Neural cell (in vitro differentiated cells): ENCODE data around the gene FHIT. TPM values are rescaled to one million over a fixed set of nuclear protein-coding genes. Genes with fewer than 3 reads are reported as not detected.

Experiments
- H2AFZ ChIP-seq: fragments of 200-600, 300-800 bp; sonication (generic), shearing (Covaris generic); 2 replicates; pipeline ENCODE4 v1.6.0; 2014; ENCODE audit warnings: low read depth, mild to moderate bottlenecking, antibody characterized with exemption, low read length, moderate library complexity
- H3F3A ChIP-seq: fragments of 200-600 bp; shearing (Covaris generic); 2 replicates; pipeline ENCODE4 v1.6.1; 2016; ENCODE audit warnings: mild to moderate bottlenecking, moderate library complexity, mixed read lengths, antibody characterized with exemption, low read length; ENCODE audit not compliant: insufficient read depth, poor library complexity, severe bottlenecking
- H3K27ac ChIP-seq: fragments of 200-600, 300-800 bp; sonication (generic), shearing (Covaris generic); 2 replicates; pipeline ENCODE4 v1.5.1; 2014; ENCODE audit warnings: mild to moderate bottlenecking, low read length, moderate library complexity
- H3K27me3 ChIP-seq: fragments of 300-800, 200-600 bp; sonication (generic), shearing (Covaris generic); 2 replicates; pipeline ENCODE4 v1.6.0; 2014; ENCODE audit warnings: mild to moderate bottlenecking, low read depth, low read length, moderate library complexity; ENCODE audit not compliant: insufficient read depth
- H3K36me3 ChIP-seq: fragments of 300-800, 200-600 bp; sonication (generic), shearing (Covaris generic); 2 replicates; pipeline ENCODE4 v1.5.1; 2014; ENCODE audit warnings: mild to moderate bottlenecking, antibody characterized with exemption, low read length, moderate library complexity; ENCODE audit not compliant: insufficient read depth
- H3K4me2 ChIP-seq: fragments of 300-800, 200-600 bp; sonication (generic), shearing (Covaris generic); 2 replicates; pipeline ENCODE4 v1.6.0; 2014; ENCODE audit warnings: mild to moderate bottlenecking, low read length
- H3K4me3 ChIP-seq: fragments of 300-800, 200-600 bp; sonication (generic), shearing (Covaris generic); 2 replicates; pipeline ENCODE4 v1.5.1; 2014; ENCODE audit warnings: mild to moderate bottlenecking, low read length, moderate library complexity
- H3K79me2 ChIP-seq: fragments of 200-600 bp; shearing (Covaris generic); replicated peaks from 2 replicates; pipeline ENCODE4 v1.6.0; 2014; ENCODE audit warnings: mild to moderate bottlenecking, low read length, moderate library complexity; ENCODE audit not compliant: insufficient read depth
- H3K9ac ChIP-seq: fragments of 300-800, 200-600 bp; sonication (generic), shearing (Covaris generic); 2 replicates; pipeline ENCODE4 v1.6.1; 2016; ENCODE audit warnings: mild to moderate bottlenecking, low read length, mixed read lengths
- H3K9me2 ChIP-seq: fragments of 200-600 bp; shearing (Covaris generic); 2 replicates; pipeline ENCODE4 v1.6.1; 2016; ENCODE audit warnings: mild to moderate bottlenecking, low read length, mixed read lengths; ENCODE audit not compliant: insufficient read depth
- H3K9me3 ChIP-seq: fragments of 200-600, 300-800 bp; sonication (generic), shearing (Covaris generic); 2 replicates; pipeline ENCODE4 v1.6.1; 2016; ENCODE audit warnings: mild to moderate bottlenecking, mixed run types, low read length, moderate library complexity, mixed read lengths
- H4K20me1 ChIP-seq: fragments of 200-600 bp; shearing (Covaris generic); 2 replicates; pipeline ENCODE4 v1.6.1; 2016; ENCODE audit warnings: mild to moderate bottlenecking, mixed run types; ENCODE audit not compliant: insufficient read depth
- CTCF ChIP-seq: fragments of 450-650 bp; IDR thresholded peaks from 2 replicates; pipeline ENCODE4 v1.5.1; 2014; ENCODE audit warnings: antibody characterized with exemption, mild to moderate bottlenecking, moderate library complexity; ENCODE audit not compliant: poor library complexity, severe bottlenecking
- EP300 ChIP-seq: fragments of 450-650 bp; conservative IDR thresholded peaks from 2 replicates; pipeline ENCODE4 v1.6.1; 2014; ENCODE audit warnings: antibody characterized with exemption, mild to moderate bottlenecking, moderate library complexity; ENCODE audit not compliant: poor library complexity, severe bottlenecking
- EZH2 ChIP-seq: fragments of 200-600, 300-800 bp; shearing (Covaris generic), sonication (generic); IDR thresholded peaks from 2 replicates; pipeline ENCODE4 v1.6.1; 2014; ENCODE audit warnings: antibody characterized with exemption, low read length, borderline replicate concordance, mild to moderate bottlenecking; ENCODE audit not compliant: insufficient read depth, poor library complexity, severe bottlenecking
- MXI1 ChIP-seq: fragments of 450-650 bp; conservative IDR thresholded peaks from 2 replicates; pipeline ENCODE4 v1.6.1; 2014; ENCODE audit warnings: antibody characterized with exemption, mild to moderate bottlenecking; ENCODE audit not compliant: poor library complexity, severe bottlenecking
- POLR2AphosphoS5 ChIP-seq: IDR thresholded peaks from 2 replicates; pipeline ENCODE4 v1.6.1; 2012
- RAD21 ChIP-seq: fragments of 450-650 bp; conservative IDR thresholded peaks from 2 replicates; pipeline ENCODE4 v1.6.1; 2014; ENCODE audit warnings: antibody characterized with exemption, mild to moderate bottlenecking, moderate library complexity
- SMC3 ChIP-seq: fragments of 450-650 bp; conservative IDR thresholded peaks from 2 replicates; pipeline ENCODE4 v1.6.1; 2014; ENCODE audit warnings: antibody characterized with exemption, mild to moderate bottlenecking, moderate library complexity; ENCODE audit not compliant: poor library complexity
- TAF1 ChIP-seq: IDR thresholded peaks from 2 replicates; pipeline ENCODE4 v1.6.1; 2012; ENCODE audit warnings: low read depth
- polyA plus RNA-seq: library from polyadenylated mRNA; depleted of rRNA; stranded (reverse); fragments of >200 nt; gene quantifications from 2 replicates; pipeline ENCODE4 v1.2.3, GENCODE V29; 2014
- TF ChIP-seq, protein P1 (sequence below): IDR thresholded peaks from 2 replicates; pipeline ENCODE4 v1.6.1; 2012; ENCODE audit warnings: borderline replicate concordance

Gene FHIT
- polyA plus RNA-seq, 1 donor from 2014 or later = not detected

GRCh38 chr3:61081554-61081953 lies 169.7 kb downstream of the FHIT start:
- H3K79me2 ChIP-seq = no peaks in the 10 kb centered on the region
- no peaks in the 10 kb centered on the region for H4K20me1 ChIP-seq
- no peaks in the 10 kb centered on the region for H3K27me3 ChIP-seq
- no peak for TF ChIP-seq SMC3
- TF ChIP-seq CTCF = no peak
- TF ChIP-seq EZH2 = no peak
- no peak for TF ChIP-seq POLR2AphosphoS5
- no peak overlapping the region for H2AFZ ChIP-seq
- no peak overlapping the region for H3K4me3 ChIP-seq
- H3K9ac ChIP-seq = no peak overlapping the region
- H3K9me2 ChIP-seq = no peaks in the 10 kb centered on the region
- no peak overlapping the region for H3K4me2 ChIP-seq
- H3K27ac ChIP-seq = no peak overlapping the region
- no peaks in the 10 kb centered on the region for H3K9me3 ChIP-seq
- no peaks in the 10 kb centered on the region for H3K36me3 ChIP-seq
- H3F3A ChIP-seq = peaks cover 3% of the 10 kb centered on the region

- Histone ChIP-seq H3K9me3 (no peaks in the 10 kb centered on the region), H3K27ac (no peak overlapping the region), H3K79me2 (no peaks in the 10 kb centered on the region), H3K36me3 (no peaks in the 10 kb centered on the region), H4K20me1 (no peaks in the 10 kb centered on the region), H3K9ac (no peak overlapping the region), H2AFZ (no peak overlapping the region), H3K27me3 (no peaks in the 10 kb centered on the region), H3K4me3 (no peak overlapping the region), H3K9me2 (no peaks in the 10 kb centered on the region), H3K4me2 (no peak overlapping the region), H3F3A (peaks cover 3% of the 10 kb centered on the region)
- TF ChIP-seq, protein P1, sequence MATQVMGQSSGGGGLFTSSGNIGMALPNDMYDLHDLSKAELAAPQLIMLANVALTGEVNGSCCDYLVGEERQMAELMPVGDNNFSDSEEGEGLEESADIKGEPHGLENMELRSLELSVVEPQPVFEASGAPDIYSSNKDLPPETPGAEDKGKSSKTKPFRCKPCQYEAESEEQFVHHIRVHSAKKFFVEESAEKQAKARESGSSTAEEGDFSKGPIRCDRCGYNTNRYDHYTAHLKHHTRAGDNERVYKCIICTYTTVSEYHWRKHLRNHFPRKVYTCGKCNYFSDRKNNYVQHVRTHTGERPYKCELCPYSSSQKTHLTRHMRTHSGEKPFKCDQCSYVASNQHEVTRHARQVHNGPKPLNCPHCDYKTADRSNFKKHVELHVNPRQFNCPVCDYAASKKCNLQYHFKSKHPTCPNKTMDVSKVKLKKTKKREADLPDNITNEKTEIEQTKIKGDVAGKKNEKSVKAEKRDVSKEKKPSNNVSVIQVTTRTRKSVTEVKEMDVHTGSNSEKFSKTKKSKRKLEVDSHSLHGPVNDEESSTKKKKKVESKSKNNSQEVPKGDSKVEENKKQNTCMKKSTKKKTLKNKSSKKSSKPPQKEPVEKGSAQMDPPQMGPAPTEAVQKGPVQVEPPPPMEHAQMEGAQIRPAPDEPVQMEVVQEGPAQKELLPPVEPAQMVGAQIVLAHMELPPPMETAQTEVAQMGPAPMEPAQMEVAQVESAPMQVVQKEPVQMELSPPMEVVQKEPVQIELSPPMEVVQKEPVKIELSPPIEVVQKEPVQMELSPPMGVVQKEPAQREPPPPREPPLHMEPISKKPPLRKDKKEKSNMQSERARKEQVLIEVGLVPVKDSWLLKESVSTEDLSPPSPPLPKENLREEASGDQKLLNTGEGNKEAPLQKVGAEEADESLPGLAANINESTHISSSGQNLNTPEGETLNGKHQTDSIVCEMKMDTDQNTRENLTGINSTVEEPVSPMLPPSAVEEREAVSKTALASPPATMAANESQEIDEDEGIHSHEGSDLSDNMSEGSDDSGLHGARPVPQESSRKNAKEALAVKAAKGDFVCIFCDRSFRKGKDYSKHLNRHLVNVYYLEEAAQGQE = no peak
- no peak for TF ChIP-seq RAD21
- TF ChIP-seq POLR2AphosphoS5 = no peak
- TF ChIP-seq EZH2 = no peak
- TF ChIP-seq CTCF = no peak
- no peak for TF ChIP-seq SMC3
- TF ChIP-seq MXI1 = no peak
- no peak for TF ChIP-seq EP300
- no peak for TF ChIP-seq TAF1
Observed at GRCh38 chr3:61080737-61081445, 170.4 kb downstream of the FHIT start.
